ENCODE results near the gene GUK1. TPM values are rescaled to one million over a fixed set of nuclear protein-coding genes. Genes with fewer than 3 reads are reported as not detected.

The GUK1 gene
- total and polyA plus RNA-seq, 2 donors (not counting 1 experiment from before 2014, with no cell fraction given): 125 to 356 TPM

DNA sequence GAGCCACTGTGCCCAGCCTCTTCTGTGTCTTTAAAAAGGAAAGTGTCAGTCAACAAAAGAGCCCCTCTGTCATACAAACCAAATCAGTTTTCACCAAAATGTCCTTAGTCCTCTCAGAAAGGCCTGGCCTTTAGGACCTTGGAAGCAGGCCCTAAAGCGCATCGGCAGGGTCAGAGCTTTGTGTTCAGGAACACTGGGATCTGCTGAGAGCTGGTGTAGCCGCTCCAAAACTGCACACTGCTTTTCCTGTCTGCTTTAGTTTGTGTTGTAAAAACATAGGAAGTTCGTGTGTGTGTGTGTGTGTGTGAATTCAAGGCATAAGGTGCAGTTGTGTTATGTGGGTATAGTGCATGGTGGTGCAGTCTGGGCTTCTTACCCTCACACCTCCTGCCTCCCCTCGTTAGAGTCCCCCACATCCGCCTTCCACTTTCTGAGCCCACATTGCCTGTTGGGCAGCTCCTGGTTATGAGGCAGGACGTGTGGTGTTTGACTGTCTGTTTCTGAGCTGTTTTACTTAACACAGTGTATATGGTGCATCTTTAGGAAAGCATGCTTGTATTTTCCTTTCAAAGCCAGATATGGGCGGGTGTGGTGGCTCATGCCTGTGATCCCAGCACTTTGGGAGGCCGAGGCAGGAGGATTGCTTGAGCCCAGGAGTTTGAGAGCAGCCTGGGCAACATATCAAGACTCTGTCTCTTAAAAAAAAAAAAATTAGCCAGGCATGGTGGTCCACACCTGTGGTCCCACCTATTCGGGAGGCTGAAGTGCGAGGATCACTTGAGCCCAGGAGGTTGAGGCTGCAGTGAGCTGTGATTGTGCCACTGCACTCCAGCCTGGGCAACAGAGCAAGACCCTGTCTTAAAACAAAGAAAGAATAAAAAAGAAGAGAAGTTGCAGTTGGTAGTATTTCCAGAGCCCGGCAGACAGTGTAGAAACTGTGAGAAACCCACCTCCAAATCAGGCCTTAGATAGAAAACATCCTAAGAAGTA is 37.9 kb downstream of the GUK1 start:
- Histone ChIP-seq H3K9ac (ENCODE audit: low read length) (no peak overlapping the region), H3K9me3 (ENCODE audit: control extremely low read depth in 1 of 3, control insufficient read depth in 2 of 3, insufficient read depth in 1 of 3, low read length in 2 of 3) (peaks cover 0 to 12% (median 0%) of the 10 kb centered on the region in 3 donors), H2AFZ (ENCODE audit: insufficient read depth, low read depth, low read length, poor library complexity, severe bottlenecking) (no peak overlapping the region), H3K27ac (ENCODE audit: low read length in 2 of 2) (no peak overlapping the region), H4K20me1 (ENCODE audit: control insufficient read depth, insufficient read depth, low read length, poor library complexity, severe bottlenecking) (peaks cover 21% of the 10 kb centered on the region), H3K4me3 (ENCODE audit: control extremely low read depth in 1 of 5, extremely low read depth in 1 of 5, insufficient read depth in 1 of 5, low read depth in 2 of 5, low read length in 4 of 5) (no peak overlapping the region), H3K79me2 (ENCODE audit: control insufficient read depth, insufficient read depth, low read length) (peaks cover 25% of the 10 kb centered on the region), H3K4me1 (ENCODE audit: control insufficient read depth in 2 of 2, insufficient read depth in 2 of 2, low read length in 2 of 2) (no peaks in the 10 kb centered on the region), H3K4me2 (replicated peaks; ENCODE audit: low read depth, low read length, poor library complexity, severe bottlenecking) (no peak overlapping the region), H3K27me3 (replicated peaks in 1 of 4; ENCODE audit: control extremely low read depth in 1 of 4, control insufficient read depth in 3 of 4, insufficient read depth in 4 of 4, low read length in 3 of 4) (no peaks in the 10 kb centered on the region), H3K36me3 (replicated peaks in 1 of 2; ENCODE audit: control extremely low read depth in 1 of 2, control insufficient read depth in 1 of 2, extremely low read depth in 1 of 2, insufficient read depth in 2 of 2, low read length in 1 of 2) (peaks cover 0 to 10% of the 10 kb centered on the region in 2 experiments)
- DNase-seq (no peak), ATAC-seq (ENCODE audit: low read depth) (no peak)
- Mint-ChIP-seq H3K4me1 (peaks cover 4% of the 10 kb centered on the region), H3K4me3 (no peak overlapping the region), H3K27ac (no peak overlapping the region), H3K9me3 (ENCODE audit: insufficient read depth) (no peaks in the 10 kb centered on the region), H3K27me3 (no peaks in the 10 kb centered on the region)
- no peak for TF ChIP-seq CTCF (IDR thresholded peaks at IDR 0.05)
- intact Hi-C loops (cut with micrococcal nuclease): no loop called here
- ChIA-PET POLR2A (no interaction called here), CTCF (no interaction called here)
- 86% methylated on average over 4 of the region's 12 CpGs for whole genome bisulfite sequencing (ENCODE audit: insufficient coverage)

All from B cell (primary cell).